Measurements from ENCODE around the gene CDADC1. TPM values are rescaled to one million over a fixed set of nuclear protein-coding genes. Genes with fewer than 3 reads are reported as not detected.
"Not testable (repeated sequence)": the region's sequence is repeated elsewhere in the genome, so short reads cannot be mapped to it uniquely, and the experiment has no call there.

CDADC1 gene
- total RNA-seq, 1 experiment from 2014 or later = 19.3 TPM

DNA sequence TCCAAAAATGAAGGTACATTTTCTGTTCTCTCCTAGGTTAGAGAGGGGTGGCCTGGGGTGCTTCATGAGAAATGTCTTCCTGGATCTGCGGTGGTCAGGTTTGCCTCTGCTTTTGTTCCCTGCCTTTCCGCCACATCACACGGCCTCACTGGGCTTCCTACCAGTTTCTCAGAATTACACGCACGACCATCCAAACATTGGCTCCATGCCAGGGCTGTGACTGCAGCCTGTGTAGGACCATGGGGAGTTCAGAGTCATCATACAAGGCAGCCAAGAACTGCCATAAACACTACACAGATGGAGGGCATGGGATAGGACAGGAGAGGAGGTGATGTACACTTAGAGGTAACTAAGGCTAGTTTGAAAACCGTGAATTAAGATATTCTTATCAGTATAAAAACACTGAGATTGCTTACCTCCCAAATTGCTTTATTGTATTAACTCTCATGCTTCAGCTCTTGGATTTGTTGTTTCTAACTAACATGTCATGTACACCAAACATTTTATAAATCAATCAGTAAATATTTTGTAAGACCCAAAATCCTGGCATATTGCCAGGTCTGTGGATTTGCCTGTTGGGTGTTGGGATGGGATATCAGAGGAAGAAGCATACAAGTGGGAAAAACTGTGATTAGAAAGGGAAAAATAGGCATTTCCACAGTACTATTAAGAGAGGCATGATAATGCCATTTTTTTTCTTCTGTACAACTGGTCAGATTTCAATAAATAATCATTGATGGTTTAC lies 45.2 kb downstream of the CDADC1 start:
- H3K79me2 ChIP-seq (ENCODE audit: low read length) = no peaks in the 10 kb centered on the region
- H3K27ac ChIP-seq (ENCODE audit: low read length) = no peak overlapping the region
- no peak overlapping the region for H2AFZ ChIP-seq (ENCODE audit: low read length)
- H3K4me3 ChIP-seq (ENCODE audit: low read length) = no peak overlapping the region
- no peaks in the 10 kb centered on the region for H4K20me1 ChIP-seq (ENCODE audit: insufficient read depth, low read depth, low read length)
- H3K27me3 ChIP-seq (ENCODE audit: low read length) = no peaks in the 10 kb centered on the region
- H3K36me3 ChIP-seq (ENCODE audit: insufficient read depth, low read length) = no peaks in the 10 kb centered on the region
- no peak overlapping the region for H3K9ac ChIP-seq (ENCODE audit: low read length)
- H3K9me3 ChIP-seq (ENCODE audit: low read length) = no peaks in the 10 kb centered on the region
- H3K4me2 ChIP-seq (ENCODE audit: low read depth, low read length, poor library complexity, severe bottlenecking) = no peak overlapping the region
- H3K4me1 ChIP-seq (ENCODE audit: low read length) = no peaks in the 10 kb centered on the region
- DNase-seq = no peak
- H3K9me2 ChIP-seq (replicated peaks; ENCODE audit: insufficient read depth, low read length) = no peaks in the 10 kb centered on the region

- H3K4me3 ChIP-seq (ENCODE audit: low read length); H3K79me2 ChIP-seq (ENCODE audit: low read length); H3K9me3 ChIP-seq (ENCODE audit: low read length); DNase-seq; H3K36me3 ChIP-seq (ENCODE audit: insufficient read depth, low read length); H3K9ac ChIP-seq (ENCODE audit: low read length); H3K27me3 ChIP-seq (ENCODE audit: low read length); H3K27ac ChIP-seq (ENCODE audit: low read length); H4K20me1 ChIP-seq (ENCODE audit: insufficient read depth, low read depth, low read length); H3K4me1 ChIP-seq (ENCODE audit: low read length); H3K4me2 ChIP-seq (ENCODE audit: low read depth, low read length, poor library complexity, severe bottlenecking); H3K9me2 ChIP-seq (replicated peaks; ENCODE audit: insufficient read depth, low read length); H2AFZ ChIP-seq (ENCODE audit: low read length): not testable (repeated sequence)
These were observed 47.0 kb downstream of the CDADC1 start for GRCh38 chr13:49294723-49295122.

GRCh38 chr13:49295244-49295643 lies 47.5 kb downstream of the CDADC1 start:
- H3K9me2 ChIP-seq (replicated peaks; ENCODE audit: insufficient read depth, low read length) = no peaks in the 10 kb centered on the region

DNA sequence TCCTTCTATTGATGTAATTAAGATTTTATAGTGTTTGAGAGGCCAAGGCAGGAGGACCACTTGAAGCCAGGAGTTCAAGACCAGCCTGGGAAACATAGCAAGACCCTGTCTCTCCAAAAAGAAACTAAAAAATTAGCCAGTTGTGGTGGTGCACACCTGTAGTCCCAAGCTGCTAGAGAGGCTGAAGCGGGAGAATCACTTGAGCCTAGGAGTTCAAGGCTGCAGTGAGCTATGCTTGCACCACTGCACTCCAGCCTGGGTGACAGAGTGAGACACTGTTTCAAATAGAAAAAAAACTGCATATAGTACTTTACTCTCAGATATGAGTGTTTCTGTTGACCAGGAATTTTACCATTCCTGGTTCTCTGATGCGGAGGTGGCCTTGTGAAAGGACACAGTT lies 48.9 kb downstream of the CDADC1 start:
- Histone ChIP-seq H3K4me3 (ENCODE audit: low read length) (no peak overlapping the region), H3K79me2 (ENCODE audit: low read length) (no peaks in the 10 kb centered on the region), H3K27ac (ENCODE audit: low read length) (no peak overlapping the region), H2AFZ (ENCODE audit: low read length) (no peak overlapping the region), H3K36me3 (ENCODE audit: insufficient read depth, low read length) (no peaks in the 10 kb centered on the region), H3K27me3 (ENCODE audit: low read length) (no peaks in the 10 kb centered on the region), H3K9me2 (replicated peaks; ENCODE audit: insufficient read depth, low read length) (no peaks in the 10 kb centered on the region), H4K20me1 (ENCODE audit: insufficient read depth, low read depth, low read length) (no peaks in the 10 kb centered on the region), H3K4me2 (ENCODE audit: low read depth, low read length, poor library complexity, severe bottlenecking) (no peak overlapping the region), H3K9me3 (ENCODE audit: low read length) (no peaks in the 10 kb centered on the region), H3K9ac (ENCODE audit: low read length) (no peak overlapping the region), H3K4me1 (ENCODE audit: low read length) (peaks cover 14% of the 10 kb centered on the region)
- DNase-seq = no peak

More at GRCh38 chr13:49295244-49295643, 47.5 kb downstream of the CDADC1 start:
- Histone ChIP-seq H3K4me2 (ENCODE audit: low read depth, low read length, poor library complexity, severe bottlenecking) (no peak overlapping the region), H3K4me3 (ENCODE audit: low read length) (no peak overlapping the region), H3K9me3 (ENCODE audit: low read length) (no peaks in the 10 kb centered on the region), H3K27me3 (ENCODE audit: low read length) (no peaks in the 10 kb centered on the region), H3K27ac (ENCODE audit: low read length) (no peak overlapping the region), H2AFZ (ENCODE audit: low read length) (no peak overlapping the region), H3K79me2 (ENCODE audit: low read length) (no peaks in the 10 kb centered on the region), H3K9ac (ENCODE audit: low read length) (no peak overlapping the region), H3K4me1 (ENCODE audit: low read length) (0 out of 2 replicates have a peak, but pooled peaks cover 3% of the 10 kb centered on the region), H3K36me3 (ENCODE audit: insufficient read depth, low read length) (no peaks in the 10 kb centered on the region), H4K20me1 (ENCODE audit: insufficient read depth, low read depth, low read length) (no peaks in the 10 kb centered on the region)
- no peak for DNase-seq

- Histone ChIP-seq H4K20me1 (ENCODE audit: insufficient read depth, low read depth, low read length) (no peaks in the 10 kb centered on the region), H3K9me3 (ENCODE audit: low read length) (no peaks in the 10 kb centered on the region), H2AFZ (ENCODE audit: low read length) (no peak overlapping the region), H3K4me3 (ENCODE audit: low read length) (no peak overlapping the region), H3K4me2 (ENCODE audit: low read depth, low read length, poor library complexity, severe bottlenecking) (no peak overlapping the region), H3K79me2 (ENCODE audit: low read length) (no peaks in the 10 kb centered on the region), H3K36me3 (ENCODE audit: insufficient read depth, low read length) (no peaks in the 10 kb centered on the region), H3K4me1 (ENCODE audit: low read length) (peaks cover 21% of the 10 kb centered on the region), H3K27me3 (ENCODE audit: low read length) (no peaks in the 10 kb centered on the region), H3K27ac (ENCODE audit: low read length) (no peak overlapping the region), H3K9me2 (replicated peaks; ENCODE audit: insufficient read depth, low read length) (no peaks in the 10 kb centered on the region), H3K9ac (ENCODE audit: low read length) (no peak overlapping the region)
- no peak for DNase-seq
These were observed 49.6 kb downstream of the CDADC1 start for GRCh38 chr13:49297338-49297737.

- H3K27me3 ChIP-seq (ENCODE audit: low read length) = no peaks in the 10 kb centered on the region
- H3K4me3 ChIP-seq (ENCODE audit: low read length) = no peak overlapping the region
- no peaks in the 10 kb centered on the region for H3K9me2 ChIP-seq (replicated peaks; ENCODE audit: insufficient read depth, low read length)
- peaks cover 32% of the 10 kb centered on the region for H3K4me1 ChIP-seq (ENCODE audit: low read length)
- H4K20me1 ChIP-seq (ENCODE audit: insufficient read depth, low read depth, low read length) = no peaks in the 10 kb centered on the region
- no peaks in the 10 kb centered on the region for H3K9me3 ChIP-seq (ENCODE audit: low read length)
- DNase-seq = no peak
- no peaks in the 10 kb centered on the region for H3K36me3 ChIP-seq (ENCODE audit: insufficient read depth, low read length)
- H3K9ac ChIP-seq (ENCODE audit: low read length) = no peak overlapping the region
- H3K79me2 ChIP-seq (ENCODE audit: low read length) = no peaks in the 10 kb centered on the region
- no peak overlapping the region for H2AFZ ChIP-seq (ENCODE audit: low read length)
- no peak overlapping the region for H3K4me2 ChIP-seq (ENCODE audit: low read depth, low read length, poor library complexity, severe bottlenecking)
- H3K27ac ChIP-seq (ENCODE audit: low read length) = no peak overlapping the region
These were observed 50.7 kb downstream of the CDADC1 start for GRCh38 chr13:49298416-49298815.

DNA sequence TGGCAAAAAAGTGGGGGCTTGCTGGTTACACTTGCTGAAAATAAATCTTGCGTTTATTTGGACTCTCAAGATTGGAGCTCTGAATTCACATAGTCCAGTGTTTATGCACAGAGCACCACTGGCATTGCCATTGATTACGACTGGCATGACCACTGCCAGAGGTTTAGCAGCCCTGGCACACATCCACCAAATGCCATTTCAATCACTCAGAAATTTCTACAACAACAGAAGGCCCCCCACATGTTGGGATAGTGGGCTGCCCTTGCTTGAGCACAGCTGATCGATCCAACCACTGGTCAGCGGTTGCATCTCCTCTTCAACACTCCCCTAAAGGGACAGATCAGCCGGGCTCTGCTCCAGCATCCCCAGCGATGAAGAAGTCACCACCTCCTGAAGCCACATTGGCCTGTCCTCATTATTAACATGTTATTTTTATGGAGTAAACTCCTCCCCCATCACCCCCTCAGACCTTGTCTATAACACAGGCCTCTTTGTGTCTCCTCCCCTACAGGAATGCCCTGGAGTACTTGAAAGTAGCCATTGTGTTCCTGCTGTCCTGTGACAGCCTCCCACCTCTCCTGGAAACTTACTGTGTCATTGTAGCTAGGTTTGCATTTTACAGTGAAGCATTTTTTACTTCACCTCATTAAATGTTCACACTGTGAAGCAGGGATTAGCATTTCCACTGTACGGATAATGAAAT lies 51.3 kb downstream of the CDADC1 start:
- H3K4me2 ChIP-seq (ENCODE audit: low read depth, low read length, poor library complexity, severe bottlenecking) = no peak overlapping the region
- peaks cover 38% of the 10 kb centered on the region for H3K4me1 ChIP-seq (ENCODE audit: low read length)
- H4K20me1 ChIP-seq (ENCODE audit: insufficient read depth, low read depth, low read length) = no peaks in the 10 kb centered on the region
- DNase-seq = no peak
- no peak overlapping the region for H3K9ac ChIP-seq (ENCODE audit: low read length)
- H3K27me3 ChIP-seq (ENCODE audit: low read length) = no peaks in the 10 kb centered on the region
- no peaks in the 10 kb centered on the region for H3K9me2 ChIP-seq (replicated peaks; ENCODE audit: insufficient read depth, low read length)
- H3K4me3 ChIP-seq (ENCODE audit: low read length) = no peak overlapping the region
- no peaks in the 10 kb centered on the region for H3K9me3 ChIP-seq (ENCODE audit: low read length)
- no peaks in the 10 kb centered on the region for H3K36me3 ChIP-seq (ENCODE audit: insufficient read depth, low read length)
- no peak overlapping the region for H2AFZ ChIP-seq (ENCODE audit: low read length)
- H3K27ac ChIP-seq (ENCODE audit: low read length) = no peak overlapping the region
- H3K79me2 ChIP-seq (ENCODE audit: low read length) = no peaks in the 10 kb centered on the region

DNA sequence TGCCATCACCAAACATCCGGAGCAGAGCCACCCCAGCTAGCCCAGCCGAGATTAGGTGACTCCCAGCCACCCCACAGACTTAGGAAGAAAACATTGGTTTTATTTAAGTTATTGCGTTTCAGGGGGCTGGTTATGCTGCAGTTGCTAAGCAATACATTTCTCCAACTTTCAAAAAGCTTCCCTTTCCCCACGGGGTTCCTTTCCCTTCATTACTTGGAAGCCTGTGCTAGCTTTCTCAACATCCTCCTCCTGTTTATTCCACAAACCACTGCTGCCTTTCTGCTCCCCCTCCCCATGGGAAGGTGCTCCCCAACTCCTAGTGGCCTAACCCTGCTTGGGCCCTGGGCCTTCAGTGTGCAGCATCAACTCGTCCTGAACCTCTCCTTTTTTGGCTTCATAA lies 52.6 kb downstream of the CDADC1 start:
- Histone ChIP-seq H4K20me1 (ENCODE audit: insufficient read depth, low read depth, low read length) (no peaks in the 10 kb centered on the region), H3K4me2 (ENCODE audit: low read depth, low read length, poor library complexity, severe bottlenecking) (no peak overlapping the region), H3K27me3 (ENCODE audit: low read length) (no peaks in the 10 kb centered on the region), H3K36me3 (ENCODE audit: insufficient read depth, low read length) (no peaks in the 10 kb centered on the region), H3K4me3 (ENCODE audit: low read length) (no peak overlapping the region), H2AFZ (ENCODE audit: low read length) (no peak overlapping the region), H3K79me2 (ENCODE audit: low read length) (no peaks in the 10 kb centered on the region), H3K9ac (ENCODE audit: low read length) (no peak overlapping the region), H3K4me1 (ENCODE audit: low read length) (peaks cover 50% of the 10 kb centered on the region), H3K27ac (ENCODE audit: low read length) (no peak overlapping the region), H3K9me3 (ENCODE audit: low read length) (no peaks in the 10 kb centered on the region), H3K9me2 (replicated peaks; ENCODE audit: insufficient read depth, low read length) (no peaks in the 10 kb centered on the region)
- no peak for DNase-seq
